NK-92 (cell line): ENCODE results near the gene TRAFD1.

Experiments
- DNase-seq: peaks from one replicate; lab custom pipeline; 2025; ENCODE audit not compliant: unreplicated experiment; lab: John Stamatoyannopoulos, UW

TRAFD1 gene

GRCh38 chr12:112115259-112116045 is 9.9 kb upstream of the TRAFD1 start:
- no peak for DNase-seq

GRCh38 chr12:112116232-112117060 is 8.9 kb upstream of the TRAFD1 start:
- no peak for DNase-seq

- DNase-seq: no peak
Observed at GRCh38 chr12:112117685-112118084, 7.7 kb upstream of the TRAFD1 start.

- DNase-seq: no peak
Observed at GRCh38 chr12:112121780-112122565, 3.4 kb upstream of the TRAFD1 start.

- DNase-seq: no peak
Observed at GRCh38 chr12:112122823-112123690, 2.3 kb upstream of the TRAFD1 start.

- DNase-seq: no peak
Observed at GRCh38 chr12:112124918-112125249, 476 bp upstream of the TRAFD1 start.

- DNase-seq: no peak
Observed at GRCh38 chr12:112126000-112126438, 659 bp downstream of the TRAFD1 start.

GRCh38 chr12:112126911-112127310 is 1.6 kb downstream of the TRAFD1 start:
- no peak for DNase-seq

GRCh38 chr12:112130441-112130998 is 5.2 kb downstream of the TRAFD1 start:
- no peak for DNase-seq

- no peak for DNase-seq
Observed at GRCh38 chr12:112131686-112132085, 6.3 kb downstream of the TRAFD1 start.

GRCh38 chr12:112133418-112133817 is 8.1 kb downstream of the TRAFD1 start:
- no peak for DNase-seq

- no peak for DNase-seq
Observed at GRCh38 chr12:112134731-112135130, 9.4 kb downstream of the TRAFD1 start.

- no peak for DNase-seq
Observed at GRCh38 chr12:112140728-112141127, 15.4 kb downstream of the TRAFD1 start.

GRCh38 chr12:112146123-112146522 is 20.8 kb downstream of the TRAFD1 start:
- no peak for DNase-seq

GRCh38 chr12:112148031-112148513 is 22.7 kb downstream of the TRAFD1 start:
- no peak for DNase-seq

- no peak for DNase-seq
Observed at GRCh38 chr12:112149596-112149995, 24.2 kb downstream of the TRAFD1 start.

- no peak for DNase-seq
Observed at GRCh38 chr12:112151766-112152541, 26.6 kb downstream of the TRAFD1 start.

- no peak for DNase-seq
Observed at GRCh38 chr12:112153181-112153892, 28.0 kb downstream of the TRAFD1 start.

GRCh38 chr12:112153893-112154219 is 28.5 kb downstream of the TRAFD1 start:
- no peak for DNase-seq
